Panc1 (cell line): ENCODE measurements around the gene SSR3. TPM values are rescaled to one million over a fixed set of nuclear protein-coding genes. Genes with fewer than 3 reads are reported as not detected.

Experiments
- ATAC-seq: fragments of 200-7000 bp; cut with Tn5 transposase; 2 replicates; pipeline ENCODE4 v1.9.1; 2020; ENCODE audit warnings: mild to moderate bottlenecking, moderate library complexity
- BruUV-seq: library from RNA; stranded (reverse); fragments of 400-500 nt; replicated peaks from 2 replicates; lab custom pipeline; 2021; lab: Mats Ljungman, UMichigan
- CTCF ChIA-PET: fragments of 300-600 bp; sonication (Branson Sonifier 250); formaldehyde crosslinking; loops from one replicate; lab custom pipeline; 2022; ENCODE audit warnings: antibody characterized with exemption; lab: Charles Lee
- POLR2A ChIA-PET: fragments of 300-600 bp; sonication (Branson Sonifier 250); formaldehyde crosslinking; loops from one replicate; lab custom pipeline; 2022; ENCODE audit warnings: antibody characterized with exemption; lab: Charles Lee
- DNase-seq: peaks from one replicate; pipeline ENCODE4 v3.0.0-alpha.2; 2010; ENCODE audit warnings: low read depth, low spot score
- H3K27ac ChIP-seq: 2 replicates; pipeline ENCODE4 v1.5.1; 2011; ENCODE audit warnings: mild to moderate bottlenecking, low read length, inconsistent platforms
- H3K27me3 ChIP-seq: fragments of 200-500 bp; sonication (Bioruptor generic); 2 replicates; pipeline ENCODE4 v1.6.0; 2014; ENCODE audit warnings: low read length, inconsistent platforms; ENCODE audit not compliant: control insufficient read depth, insufficient read depth
- H3K36me3 ChIP-seq: fragments of 200-500 bp; sonication (Bioruptor generic); 2 replicates; pipeline ENCODE4 v1.5.1; 2014; ENCODE audit warnings: inconsistent platforms, mild to moderate bottlenecking, low read length, moderate library complexity; ENCODE audit not compliant: control insufficient read depth, insufficient read depth
- H3K4me1 ChIP-seq: 2 replicates; pipeline ENCODE4 v1.5.1; 2011; ENCODE audit warnings: inconsistent platforms, mild to moderate bottlenecking, low read length, moderate library complexity; ENCODE audit not compliant: control insufficient read depth, insufficient read depth
- H3K4me3 ChIP-seq, 2 experiments: 2 replicates each; pipeline ENCODE4 v1.5.1; 2011 to 2012; ENCODE audit warnings: low read depth in 2 of 2, low read length in 2 of 2, mild to moderate bottlenecking in 2 of 2, inconsistent platforms in 1 of 2, moderate library complexity in 1 of 2
- H3K9me3 ChIP-seq: fragments of 200-500 bp; sonication (Bioruptor generic); 2 replicates; pipeline ENCODE4 v1.5.1; 2014; ENCODE audit warnings: low read depth, mild to moderate bottlenecking, inconsistent platforms, low read length, moderate library complexity; ENCODE audit not compliant: control insufficient read depth, insufficient read depth
- POLR2AphosphoS5 ChIP-seq: IDR thresholded peaks from 2 replicates; pipeline ENCODE4 v1.6.1; 2012; ENCODE audit warnings: mild to moderate bottlenecking, low read depth, low read length, moderate library complexity
- SIN3A ChIP-seq: IDR thresholded peaks from 2 replicates; pipeline ENCODE4 v1.6.1; 2012; ENCODE audit warnings: low read depth, mild to moderate bottlenecking, low read length, moderate library complexity, borderline replicate concordance; ENCODE audit not compliant: insufficient read depth
- TCF7L2 ChIP-seq: IDR thresholded peaks from 2 replicates; pipeline ENCODE4 v1.6.1; 2011; ENCODE audit warnings: mild to moderate bottlenecking, low read depth, low read length, inconsistent platforms
- in situ Hi-C: cut with HindIII; loops from 2 replicates; pipeline ENCODE4 v1.10.0; 2016; ENCODE audit warnings: low sequenced_read_pairs, low pct_unique_long_range_greater_than_20kb
- intact Hi-C: fragments of 100-400 bp; cut with micrococcal nuclease; formaldehyde crosslinking; loops from one replicate; pipeline ENCODE4 v1.10.0; 2022; ENCODE audit not compliant: unreplicated experiment
- total RNA-seq: library from RNA; stranded (reverse); gene quantifications from one replicate; pipeline ENCODE4 v1.2.1, GENCODE V29; 2021; ENCODE audit not compliant: unreplicated experiment
- TF ChIP-seq, protein P1 (sequence below), 2 experiments: IDR thresholded peaks; 2 replicates each; pipeline ENCODE4 v1.6.1; 2011 to 2012; ENCODE audit warnings: low read depth in 2 of 2, control low read depth in 1 of 2, low read length in 1 of 2, mild to moderate bottlenecking in 1 of 2, moderate library complexity in 1 of 2; ENCODE audit not compliant: insufficient read depth in 1 of 2
- TF ChIP-seq, protein P2 (sequence below): fragments of 450-650 bp; IDR thresholded peaks from 2 replicates; pipeline ENCODE4 v1.5.1; 2017; ENCODE audit warnings: mild to moderate bottlenecking

The SSR3 gene
- total RNA-seq, 1 experiment from 2014 or later, result 154 TPM

DNA sequence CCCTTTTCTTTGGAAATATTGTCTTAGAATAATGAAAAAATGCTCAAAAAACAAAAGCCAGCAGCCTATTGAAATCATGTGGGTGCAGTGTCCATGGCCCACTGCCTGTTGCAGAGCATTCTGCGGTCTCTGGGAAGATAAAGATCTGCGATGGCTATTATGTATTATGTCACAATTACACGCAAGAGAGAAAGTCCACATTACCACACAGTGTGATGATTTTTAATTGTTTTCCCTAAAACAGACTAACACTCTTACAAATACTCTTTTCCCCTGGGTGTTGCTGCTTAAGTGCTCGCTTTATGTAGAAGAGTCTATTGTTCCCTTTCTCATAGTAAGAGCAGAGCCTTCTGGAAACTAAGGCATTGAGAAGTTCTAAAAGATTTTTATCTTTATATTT, 32.2 kb downstream of the SSR3 start:
- Histone ChIP-seq H3K9me3 (no peaks in the 10 kb centered on the region), H3K4me3 (no peak overlapping the region), H3K27me3 (peaks cover 10% of the 10 kb centered on the region), H3K4me1 (no peaks in the 10 kb centered on the region), H3K36me3 (no peaks in the 10 kb centered on the region), H3K27ac (no peak overlapping the region)
- TF ChIP-seq SIN3A, result no peak
- TF ChIP-seq TCF7L2, result no peak
- TF ChIP-seq, protein P1, sequence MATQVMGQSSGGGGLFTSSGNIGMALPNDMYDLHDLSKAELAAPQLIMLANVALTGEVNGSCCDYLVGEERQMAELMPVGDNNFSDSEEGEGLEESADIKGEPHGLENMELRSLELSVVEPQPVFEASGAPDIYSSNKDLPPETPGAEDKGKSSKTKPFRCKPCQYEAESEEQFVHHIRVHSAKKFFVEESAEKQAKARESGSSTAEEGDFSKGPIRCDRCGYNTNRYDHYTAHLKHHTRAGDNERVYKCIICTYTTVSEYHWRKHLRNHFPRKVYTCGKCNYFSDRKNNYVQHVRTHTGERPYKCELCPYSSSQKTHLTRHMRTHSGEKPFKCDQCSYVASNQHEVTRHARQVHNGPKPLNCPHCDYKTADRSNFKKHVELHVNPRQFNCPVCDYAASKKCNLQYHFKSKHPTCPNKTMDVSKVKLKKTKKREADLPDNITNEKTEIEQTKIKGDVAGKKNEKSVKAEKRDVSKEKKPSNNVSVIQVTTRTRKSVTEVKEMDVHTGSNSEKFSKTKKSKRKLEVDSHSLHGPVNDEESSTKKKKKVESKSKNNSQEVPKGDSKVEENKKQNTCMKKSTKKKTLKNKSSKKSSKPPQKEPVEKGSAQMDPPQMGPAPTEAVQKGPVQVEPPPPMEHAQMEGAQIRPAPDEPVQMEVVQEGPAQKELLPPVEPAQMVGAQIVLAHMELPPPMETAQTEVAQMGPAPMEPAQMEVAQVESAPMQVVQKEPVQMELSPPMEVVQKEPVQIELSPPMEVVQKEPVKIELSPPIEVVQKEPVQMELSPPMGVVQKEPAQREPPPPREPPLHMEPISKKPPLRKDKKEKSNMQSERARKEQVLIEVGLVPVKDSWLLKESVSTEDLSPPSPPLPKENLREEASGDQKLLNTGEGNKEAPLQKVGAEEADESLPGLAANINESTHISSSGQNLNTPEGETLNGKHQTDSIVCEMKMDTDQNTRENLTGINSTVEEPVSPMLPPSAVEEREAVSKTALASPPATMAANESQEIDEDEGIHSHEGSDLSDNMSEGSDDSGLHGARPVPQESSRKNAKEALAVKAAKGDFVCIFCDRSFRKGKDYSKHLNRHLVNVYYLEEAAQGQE (IDR thresholded peaks at IDR 0.05; ENCODE audit: insufficient read depth in 1 of 2, low read depth in 2 of 2, low read length in 1 of 2), result no peak
- TF ChIP-seq, protein P2, sequence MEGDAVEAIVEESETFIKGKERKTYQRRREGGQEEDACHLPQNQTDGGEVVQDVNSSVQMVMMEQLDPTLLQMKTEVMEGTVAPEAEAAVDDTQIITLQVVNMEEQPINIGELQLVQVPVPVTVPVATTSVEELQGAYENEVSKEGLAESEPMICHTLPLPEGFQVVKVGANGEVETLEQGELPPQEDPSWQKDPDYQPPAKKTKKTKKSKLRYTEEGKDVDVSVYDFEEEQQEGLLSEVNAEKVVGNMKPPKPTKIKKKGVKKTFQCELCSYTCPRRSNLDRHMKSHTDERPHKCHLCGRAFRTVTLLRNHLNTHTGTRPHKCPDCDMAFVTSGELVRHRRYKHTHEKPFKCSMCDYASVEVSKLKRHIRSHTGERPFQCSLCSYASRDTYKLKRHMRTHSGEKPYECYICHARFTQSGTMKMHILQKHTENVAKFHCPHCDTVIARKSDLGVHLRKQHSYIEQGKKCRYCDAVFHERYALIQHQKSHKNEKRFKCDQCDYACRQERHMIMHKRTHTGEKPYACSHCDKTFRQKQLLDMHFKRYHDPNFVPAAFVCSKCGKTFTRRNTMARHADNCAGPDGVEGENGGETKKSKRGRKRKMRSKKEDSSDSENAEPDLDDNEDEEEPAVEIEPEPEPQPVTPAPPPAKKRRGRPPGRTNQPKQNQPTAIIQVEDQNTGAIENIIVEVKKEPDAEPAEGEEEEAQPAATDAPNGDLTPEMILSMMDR, result no peak
- TF ChIP-seq POLR2AphosphoS5, result no peak
- ATAC-seq, result no peak
- ChIA-PET POLR2A (no interaction called here), CTCF (no interaction called here)
- BruUV-seq, result no TSS peak
- in situ Hi-C loops (no loop called here), intact Hi-C loops (no loop called here)
- DNase-seq, result no peak

DNA sequence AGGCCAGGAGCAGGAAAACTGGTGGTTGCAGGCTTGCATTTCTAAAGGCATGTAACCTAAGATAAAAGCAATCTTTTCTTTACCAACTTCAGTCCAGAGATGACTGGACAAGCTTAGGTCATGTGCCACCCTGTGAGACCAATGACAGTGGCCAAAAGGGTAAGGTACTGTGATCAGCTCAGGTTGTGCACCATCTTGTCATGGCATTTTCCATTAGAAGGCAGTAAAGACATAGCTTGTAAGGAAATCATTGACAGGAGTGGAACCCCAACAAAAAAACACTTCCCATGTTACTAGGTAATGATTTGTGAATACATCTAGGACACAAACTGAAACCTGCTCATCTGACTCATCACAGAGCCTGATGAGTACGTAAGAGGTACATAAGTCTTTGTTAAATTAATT, 35.2 kb downstream of the SSR3 start:
- POLR2A ChIA-PET, result no interaction called here

More for the DNA sequence above, 35.2 kb downstream of the SSR3 start:
- ATAC-seq (no peak), DNase-seq (no peak)
- Histone ChIP-seq H3K4me3 (no peak overlapping the region), H3K27ac (no peak overlapping the region), H3K27me3 (peaks cover 16% of the 10 kb centered on the region), H3K4me1 (no peaks in the 10 kb centered on the region), H3K9me3 (no peaks in the 10 kb centered on the region), H3K36me3 (no peaks in the 10 kb centered on the region)
- intact Hi-C loops, result no loop called here
- BruUV-seq, result no TSS peak
- TF ChIP-seq, protein P1 (IDR thresholded peaks at IDR 0.05; ENCODE audit: insufficient read depth in 1 of 2, low read depth in 2 of 2, low read length in 1 of 2), result no peak
- TF ChIP-seq SIN3A (no peak), TCF7L2 (no peak), POLR2AphosphoS5 (no peak)
- TF ChIP-seq, protein P2, result no peak
- CTCF ChIA-PET, result no interaction called here
- in situ Hi-C loops, result no loop called here
